ENCODE results near the gene KAT2A.

DNA sequence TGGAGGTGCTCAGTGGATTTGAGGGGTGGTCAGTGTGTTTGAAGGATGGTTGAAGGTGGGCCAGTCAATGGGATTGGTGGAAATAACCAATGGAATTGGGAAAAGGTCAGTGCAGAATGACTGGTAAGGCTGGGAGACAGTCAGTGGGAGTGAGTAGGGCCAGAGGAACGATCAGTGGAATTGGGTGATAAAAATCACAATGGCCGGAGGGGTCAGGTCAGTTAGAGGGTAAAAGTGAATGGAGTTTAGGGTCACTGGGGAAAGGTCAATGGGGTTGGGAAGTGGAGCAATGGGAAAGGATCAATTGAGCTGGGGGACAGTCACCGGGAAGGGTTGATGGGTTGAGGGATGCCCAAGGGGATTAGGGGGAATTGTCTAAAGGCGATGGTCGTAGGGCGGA is 44.6 kb upstream of the KAT2A start:
- TF ChIP-seq, protein P1, sequence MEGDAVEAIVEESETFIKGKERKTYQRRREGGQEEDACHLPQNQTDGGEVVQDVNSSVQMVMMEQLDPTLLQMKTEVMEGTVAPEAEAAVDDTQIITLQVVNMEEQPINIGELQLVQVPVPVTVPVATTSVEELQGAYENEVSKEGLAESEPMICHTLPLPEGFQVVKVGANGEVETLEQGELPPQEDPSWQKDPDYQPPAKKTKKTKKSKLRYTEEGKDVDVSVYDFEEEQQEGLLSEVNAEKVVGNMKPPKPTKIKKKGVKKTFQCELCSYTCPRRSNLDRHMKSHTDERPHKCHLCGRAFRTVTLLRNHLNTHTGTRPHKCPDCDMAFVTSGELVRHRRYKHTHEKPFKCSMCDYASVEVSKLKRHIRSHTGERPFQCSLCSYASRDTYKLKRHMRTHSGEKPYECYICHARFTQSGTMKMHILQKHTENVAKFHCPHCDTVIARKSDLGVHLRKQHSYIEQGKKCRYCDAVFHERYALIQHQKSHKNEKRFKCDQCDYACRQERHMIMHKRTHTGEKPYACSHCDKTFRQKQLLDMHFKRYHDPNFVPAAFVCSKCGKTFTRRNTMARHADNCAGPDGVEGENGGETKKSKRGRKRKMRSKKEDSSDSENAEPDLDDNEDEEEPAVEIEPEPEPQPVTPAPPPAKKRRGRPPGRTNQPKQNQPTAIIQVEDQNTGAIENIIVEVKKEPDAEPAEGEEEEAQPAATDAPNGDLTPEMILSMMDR (conservative IDR thresholded peaks at IDR 0.05 in 1 of 2, IDR thresholded peaks at IDR 0.05 in 1 of 2; ENCODE audit: extremely low read depth in 1 of 2, insufficient read depth in 1 of 2, low read depth in 1 of 2, low read length in 2 of 2), result no peak
- no peak for TF ChIP-seq EZH2 (IDR thresholded peaks at IDR 0.05; ENCODE audit: borderline replicate concordance, low read length)
